ENCODE results near the gene CDC42EP3.

The CDC42EP3 gene

DNA sequence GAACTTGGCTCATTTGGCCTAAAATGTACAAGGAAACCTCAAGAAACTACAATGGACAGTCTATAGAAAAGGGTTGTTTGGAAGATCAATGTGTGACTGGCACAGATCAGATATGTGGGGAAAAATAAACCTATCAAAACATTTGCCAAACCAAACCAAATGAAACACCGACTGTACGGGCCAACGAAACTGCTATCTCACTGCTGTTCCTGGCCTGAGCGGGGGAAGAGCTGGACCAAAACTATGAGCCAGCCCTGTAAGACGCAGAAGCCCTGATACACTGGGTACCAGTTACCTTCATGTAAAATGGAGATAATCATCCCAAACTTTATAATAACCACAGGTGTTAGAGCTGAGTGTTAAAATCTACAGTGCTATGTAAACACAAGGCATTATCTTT, 11.7 kb downstream of the CDC42EP3 start:
- Histone ChIP-seq H3K27ac (no peak overlapping the region), H3K4me3 (ENCODE audit: low read depth, low read length) (no peak overlapping the region), H3K9me3 (ENCODE audit: severe bottlenecking) (no peaks in the 10 kb centered on the region), H3K36me3 (peaks cover 53% of the 10 kb centered on the region), H3K27me3 (ENCODE audit: insufficient read depth, low read depth, severe bottlenecking) (no peaks in the 10 kb centered on the region)
- DNase-seq = no peak
- TF ChIP-seq, protein P1, sequence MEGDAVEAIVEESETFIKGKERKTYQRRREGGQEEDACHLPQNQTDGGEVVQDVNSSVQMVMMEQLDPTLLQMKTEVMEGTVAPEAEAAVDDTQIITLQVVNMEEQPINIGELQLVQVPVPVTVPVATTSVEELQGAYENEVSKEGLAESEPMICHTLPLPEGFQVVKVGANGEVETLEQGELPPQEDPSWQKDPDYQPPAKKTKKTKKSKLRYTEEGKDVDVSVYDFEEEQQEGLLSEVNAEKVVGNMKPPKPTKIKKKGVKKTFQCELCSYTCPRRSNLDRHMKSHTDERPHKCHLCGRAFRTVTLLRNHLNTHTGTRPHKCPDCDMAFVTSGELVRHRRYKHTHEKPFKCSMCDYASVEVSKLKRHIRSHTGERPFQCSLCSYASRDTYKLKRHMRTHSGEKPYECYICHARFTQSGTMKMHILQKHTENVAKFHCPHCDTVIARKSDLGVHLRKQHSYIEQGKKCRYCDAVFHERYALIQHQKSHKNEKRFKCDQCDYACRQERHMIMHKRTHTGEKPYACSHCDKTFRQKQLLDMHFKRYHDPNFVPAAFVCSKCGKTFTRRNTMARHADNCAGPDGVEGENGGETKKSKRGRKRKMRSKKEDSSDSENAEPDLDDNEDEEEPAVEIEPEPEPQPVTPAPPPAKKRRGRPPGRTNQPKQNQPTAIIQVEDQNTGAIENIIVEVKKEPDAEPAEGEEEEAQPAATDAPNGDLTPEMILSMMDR (IDR thresholded peaks at IDR 0.05; ENCODE audit: low read depth, low read length) = no peak

DNA sequence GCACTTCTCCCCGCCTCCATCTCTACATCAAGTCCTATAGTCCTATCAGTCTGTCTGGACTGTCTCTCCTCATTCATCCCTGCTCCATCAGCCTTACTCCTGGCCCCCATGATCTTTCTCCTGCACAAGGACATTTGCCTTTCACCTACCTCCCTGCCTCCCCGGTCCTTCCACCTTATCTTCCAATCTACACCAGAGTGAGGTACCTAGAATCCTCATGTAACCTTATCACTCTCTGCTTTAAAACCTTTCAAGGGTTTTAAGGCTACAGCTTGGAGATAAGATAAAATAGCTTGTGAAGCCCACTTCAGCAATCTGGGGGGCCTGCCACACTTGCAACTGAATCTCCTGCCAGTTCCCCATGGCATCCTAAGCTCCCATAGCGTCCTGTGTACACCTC, 12.8 kb downstream of the CDC42EP3 start:
- no peak overlapping the region for H3K27ac ChIP-seq

GRCh38 chr2:37657471-37657870, 14.0 kb downstream of the CDC42EP3 start:
- no peak for DNase-seq
- no peak overlapping the region for H3K4me3 ChIP-seq (ENCODE audit: low read depth, low read length)
- no peaks in the 10 kb centered on the region for H3K9me3 ChIP-seq (ENCODE audit: severe bottlenecking)
- peaks cover 39% of the 10 kb centered on the region for H3K36me3 ChIP-seq
- no peaks in the 10 kb centered on the region for H3K27me3 ChIP-seq (ENCODE audit: insufficient read depth, low read depth, severe bottlenecking)
- no peak overlapping the region for H3K27ac ChIP-seq
- TF ChIP-seq, protein P1 (IDR thresholded peaks at IDR 0.05; ENCODE audit: low read depth, low read length) = no peak

More for the DNA sequence above, 12.8 kb downstream of the CDC42EP3 start:
- Histone ChIP-seq H3K9me3 (ENCODE audit: severe bottlenecking) (no peaks in the 10 kb centered on the region), H3K4me3 (ENCODE audit: low read depth, low read length) (no peak overlapping the region), H3K36me3 (peaks cover 45% of the 10 kb centered on the region), H3K27me3 (ENCODE audit: insufficient read depth, low read depth, severe bottlenecking) (no peaks in the 10 kb centered on the region)
- DNase-seq = no peak
- TF ChIP-seq, protein P1 (IDR thresholded peaks at IDR 0.05; ENCODE audit: low read depth, low read length) = no peak

- DNase-seq = no peak
- no peak overlapping the region for H3K27ac ChIP-seq
- H3K4me3 ChIP-seq (ENCODE audit: low read depth, low read length) = no peak overlapping the region
- no peaks in the 10 kb centered on the region for H3K9me3 ChIP-seq (ENCODE audit: severe bottlenecking)
- no peaks in the 10 kb centered on the region for H3K27me3 ChIP-seq (ENCODE audit: insufficient read depth, low read depth, severe bottlenecking)
- H3K36me3 ChIP-seq = peaks cover 39% of the 10 kb centered on the region
- TF ChIP-seq, protein P1 (IDR thresholded peaks at IDR 0.05; ENCODE audit: low read depth, low read length) = no peak
Measured at GRCh38 chr2:37656512-37657423, 14.7 kb downstream of the CDC42EP3 start.

GRCh38 chr2:37654932-37655841, 16.3 kb downstream of the CDC42EP3 start:
- peaks cover 40% of the 10 kb centered on the region for H3K36me3 ChIP-seq
- DNase-seq = no peak
- H3K27ac ChIP-seq = peak overlapping the region; percentile 25; the same call in 1 of the 2 replicates
- no peaks in the 10 kb centered on the region for H3K9me3 ChIP-seq (ENCODE audit: severe bottlenecking)
- no peak overlapping the region for H3K4me3 ChIP-seq (ENCODE audit: low read depth, low read length)
- H3K27me3 ChIP-seq (ENCODE audit: insufficient read depth, low read depth, severe bottlenecking) = no peaks in the 10 kb centered on the region
- TF ChIP-seq, protein P1 (IDR thresholded peaks at IDR 0.05; ENCODE audit: low read depth, low read length) = no peak
